Activated T-cell treated with anti-CD3 and anti-CD28 coated beads for 48 hours (primary cell): ENCODE results near the gene CDCA7.
"Not testable (repeated sequence)": the region's sequence is repeated elsewhere in the genome, so short reads cannot be mapped to it uniquely, and the experiment has no call there.

ENCODE experiments used
- DNase-seq: peaks from one replicate; pipeline ENCODE4 v3.0.0-alpha.2; 2020; ENCODE audit warnings: low read depth

CDCA7 gene

GRCh38 chr2:173359231-173359630 is 4.6 kb downstream of the CDCA7 start:
- DNase-seq, result no peak

- no peak for DNase-seq
These were observed 15.5 kb downstream of the CDCA7 start for GRCh38 chr2:173370198-173370597.

- no peak for DNase-seq
These were observed 16.4 kb downstream of the CDCA7 start for GRCh38 chr2:173371023-173371422.

GRCh38 chr2:173373290-173373689 is 18.6 kb downstream of the CDCA7 start:
- DNase-seq, result no peak

- no peak for DNase-seq
These were observed 20.0 kb downstream of the CDCA7 start for GRCh38 chr2:173374634-173375033.

- not testable (repeated sequence) for DNase-seq
These were observed 30.9 kb downstream of the CDCA7 start for GRCh38 chr2:173385534-173385933.

- no peak for DNase-seq
These were observed 31.5 kb downstream of the CDCA7 start for GRCh38 chr2:173386021-173386737.

GRCh38 chr2:173386738-173387065 is 32.0 kb downstream of the CDCA7 start:
- no peak for DNase-seq

- DNase-seq, result no peak
These were observed 32.4 kb downstream of the CDCA7 start for GRCh38 chr2:173387079-173387478.

- DNase-seq, result no peak
These were observed 33.0 kb downstream of the CDCA7 start for GRCh38 chr2:173387660-173388059.

GRCh38 chr2:173388795-173389194 is 34.1 kb downstream of the CDCA7 start:
- no peak for DNase-seq

GRCh38 chr2:173390036-173390435 is 35.4 kb downstream of the CDCA7 start:
- DNase-seq, result no peak

- no peak for DNase-seq
These were observed 38.1 kb downstream of the CDCA7 start for GRCh38 chr2:173392731-173393130.

GRCh38 chr2:173393186-173393585 is 38.5 kb downstream of the CDCA7 start:
- DNase-seq, result no peak

GRCh38 chr2:173393636-173394035 is 39.0 kb downstream of the CDCA7 start:
- no peak for DNase-seq

- DNase-seq, result no peak
These were observed 39.7 kb downstream of the CDCA7 start for GRCh38 chr2:173394091-173394974.

GRCh38 chr2:173395567-173396351 is 41.1 kb downstream of the CDCA7 start:
- DNase-seq, result no peak

- no peak for DNase-seq
These were observed 42.9 kb downstream of the CDCA7 start for GRCh38 chr2:173397539-173397938.

- no peak for DNase-seq
These were observed 44.6 kb downstream of the CDCA7 start for GRCh38 chr2:173399229-173399628.

GRCh38 chr2:173400760-173401159 is 46.1 kb downstream of the CDCA7 start:
- no peak for DNase-seq

GRCh38 chr2:173401716-173402326 is 47.1 kb downstream of the CDCA7 start:
- no peak for DNase-seq

GRCh38 chr2:173402405-173402974 is 47.8 kb downstream of the CDCA7 start:
- peak; percentile 62 for DNase-seq
